NOMO-1 treated with dmso at 0.1 percent for 144 hours (cell line): ENCODE data around the gene ATP5PF.
"Not testable (repeated sequence)": the region's sequence is repeated elsewhere in the genome, so short reads cannot be mapped to it uniquely, and the experiment has no call there.

ENCODE experiments used
- DNase-seq: peaks from one replicate; lab custom pipeline; 2025; ENCODE audit not compliant: unreplicated experiment; lab: John Stamatoyannopoulos, UW

ATP5PF gene, protein sequence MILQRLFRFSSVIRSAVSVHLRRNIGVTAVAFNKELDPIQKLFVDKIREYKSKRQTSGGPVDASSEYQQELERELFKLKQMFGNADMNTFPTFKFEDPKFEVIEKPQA

DNA sequence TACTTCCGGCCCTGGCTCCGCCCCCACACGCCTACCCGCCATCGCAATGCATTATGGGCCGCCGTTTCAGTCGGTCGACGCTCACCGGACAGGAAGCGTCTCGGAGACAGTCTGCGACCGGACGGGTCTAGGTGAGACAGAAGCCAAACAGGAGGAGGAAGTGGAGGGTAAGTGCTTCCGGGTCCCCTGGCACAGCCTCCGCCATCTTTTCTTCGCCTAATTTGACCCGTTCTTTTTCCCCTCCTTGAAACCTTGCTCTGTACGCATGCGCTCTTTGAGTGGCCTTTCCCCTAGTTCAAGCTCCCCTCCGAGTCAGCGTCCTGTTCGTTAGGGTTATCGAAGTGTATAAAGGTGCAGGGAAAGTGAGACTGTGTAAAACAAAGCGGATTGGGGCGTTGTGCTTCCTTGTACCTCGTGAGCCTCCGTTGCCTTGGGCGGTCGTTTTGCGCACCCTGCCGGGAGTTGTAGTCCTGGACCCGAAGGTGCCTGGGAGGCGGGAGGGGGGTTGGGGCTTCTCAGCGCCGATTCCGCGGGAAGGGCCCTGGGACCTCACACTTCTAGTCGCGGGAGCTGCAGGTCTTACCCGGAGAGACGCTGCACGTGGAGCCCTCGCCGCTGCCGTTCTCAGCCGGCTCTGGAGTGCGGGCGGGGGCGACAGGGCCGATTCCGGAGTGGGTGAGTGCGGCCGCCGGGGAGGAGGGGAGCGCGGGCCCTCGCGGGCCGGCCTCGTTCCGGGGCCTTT is at the start of gene ATP5PF, which contains the start of gene GABPA:
ATP5PF (minus strand) TSS at position 1 of the 742 bp plus-strand sequence. CDS start 5,110 bp downstream, outside the sequence.
GABPA (plus strand) TSS at position 69 of the 742 bp plus-strand sequence. CDS start 6,627 bp downstream, outside the sequence.
- DNase-seq: peak; percentile 95

DNA sequence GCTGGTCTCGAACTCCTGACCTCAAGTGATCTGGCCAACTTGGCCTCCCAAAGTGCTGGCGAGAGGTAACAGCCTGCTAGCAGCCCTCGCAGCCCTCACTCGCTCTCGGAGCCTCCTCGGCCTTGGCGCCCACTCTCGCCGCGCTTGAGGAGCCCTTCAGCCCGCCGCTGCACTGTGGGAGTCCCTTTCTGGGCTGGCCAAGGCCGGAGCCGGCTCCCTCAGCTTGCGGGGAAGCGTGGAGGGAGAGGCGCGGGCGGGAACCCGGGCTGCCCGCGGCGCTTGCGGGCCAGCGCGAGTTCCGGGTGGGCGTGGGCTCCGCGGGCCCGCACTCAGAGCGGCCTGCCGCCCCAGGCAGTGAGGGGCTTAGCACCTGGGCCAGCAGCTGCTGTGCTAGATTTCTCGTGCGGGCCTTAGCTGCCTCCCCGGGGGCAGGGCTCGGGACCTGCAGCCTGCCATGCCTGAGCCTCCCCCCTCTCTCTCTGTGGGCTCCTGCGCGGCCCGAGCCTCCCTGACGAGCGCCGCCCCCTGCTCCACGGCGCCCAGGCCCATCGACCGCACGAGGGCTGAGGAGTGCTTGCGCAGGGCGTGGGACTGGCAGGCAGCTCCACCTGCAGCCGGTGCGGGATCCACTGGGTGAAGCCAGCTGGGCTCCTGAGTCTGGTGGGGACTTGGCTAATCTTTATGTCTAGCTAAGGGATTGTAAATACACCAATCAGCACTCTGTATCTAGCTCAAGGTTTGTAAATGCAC is 43.6 kb upstream of the ATP5PF start:
- not testable (repeated sequence) for DNase-seq

DNA sequence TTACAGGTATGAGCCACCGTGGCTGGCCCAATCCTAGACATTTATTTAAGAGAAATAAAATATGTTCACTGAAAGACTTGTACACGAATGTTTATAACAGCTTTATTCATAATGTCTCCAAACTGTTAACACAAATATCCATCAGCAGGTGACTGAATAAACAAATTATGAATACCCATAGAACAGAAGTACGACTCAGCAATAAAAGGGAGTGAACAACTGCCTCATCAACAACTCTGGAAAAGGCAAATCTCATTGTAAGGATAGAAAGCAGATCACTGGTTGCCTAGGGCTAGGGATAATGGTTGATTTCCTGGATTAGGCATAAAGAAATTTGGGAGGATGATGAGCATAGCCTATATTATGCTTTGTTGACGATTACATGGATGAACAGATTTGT is 41.7 kb upstream of the ATP5PF start:
- DNase-seq: no peak

DNA sequence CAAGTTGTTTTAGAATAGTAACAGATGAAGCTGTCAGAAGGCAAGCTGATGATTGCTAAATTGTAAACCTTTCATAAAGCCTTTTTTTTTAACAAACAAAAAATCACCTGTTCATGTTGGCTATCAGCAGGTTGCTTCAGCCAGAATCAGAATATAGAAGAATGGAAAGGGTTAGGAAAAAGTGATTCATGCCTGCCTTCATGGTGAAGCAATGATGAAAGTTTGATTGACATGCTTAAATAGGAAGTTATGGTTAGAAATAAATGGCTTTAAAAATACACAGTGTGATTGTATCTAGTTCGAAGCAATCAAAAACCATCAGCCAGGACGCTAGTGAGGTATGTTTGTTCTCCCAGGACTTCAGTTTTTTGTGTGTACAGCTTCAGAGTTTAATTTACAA is 38.0 kb upstream of the ATP5PF start:
- DNase-seq: no peak

DNA sequence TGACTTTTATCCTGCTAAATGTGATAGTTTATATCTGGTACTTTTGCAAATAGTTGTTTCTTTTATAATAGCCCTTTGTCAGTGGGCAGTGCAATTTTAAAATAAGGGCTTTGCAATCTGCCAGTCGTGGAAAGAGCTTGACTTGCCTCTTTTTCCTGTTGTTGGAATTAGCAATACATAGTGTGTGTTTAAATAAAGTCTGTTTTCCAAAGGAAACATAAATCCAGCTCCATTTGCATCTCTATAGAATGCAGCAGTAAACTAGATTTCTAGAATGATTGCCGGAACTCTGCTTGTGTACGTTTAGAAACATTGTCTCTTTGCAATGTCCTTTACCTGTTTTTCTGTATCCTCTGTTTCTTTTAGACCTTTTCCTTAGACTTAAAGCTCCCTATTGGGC is 33.2 kb upstream of the ATP5PF start:
- no peak for DNase-seq

DNA sequence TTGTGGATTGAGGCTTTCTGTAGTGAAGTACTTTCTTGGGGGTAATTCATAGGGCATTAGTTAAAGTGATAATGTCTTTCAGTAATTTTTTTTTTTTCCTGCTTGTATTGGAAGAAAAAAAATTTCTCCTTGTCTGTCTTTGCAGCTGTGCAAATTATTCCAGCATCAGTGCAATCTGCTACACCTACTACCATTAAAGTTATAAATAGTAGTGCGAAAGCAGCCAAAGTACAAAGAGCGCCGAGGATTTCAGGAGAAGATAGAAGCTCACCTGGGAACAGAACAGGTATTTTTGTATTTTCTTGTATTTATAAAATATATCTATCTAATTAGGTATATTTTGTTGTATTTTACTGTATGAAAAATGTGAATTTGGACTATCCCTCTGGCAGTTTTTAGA is 29.4 kb upstream of the ATP5PF start:
- DNase-seq: no peak

DNA sequence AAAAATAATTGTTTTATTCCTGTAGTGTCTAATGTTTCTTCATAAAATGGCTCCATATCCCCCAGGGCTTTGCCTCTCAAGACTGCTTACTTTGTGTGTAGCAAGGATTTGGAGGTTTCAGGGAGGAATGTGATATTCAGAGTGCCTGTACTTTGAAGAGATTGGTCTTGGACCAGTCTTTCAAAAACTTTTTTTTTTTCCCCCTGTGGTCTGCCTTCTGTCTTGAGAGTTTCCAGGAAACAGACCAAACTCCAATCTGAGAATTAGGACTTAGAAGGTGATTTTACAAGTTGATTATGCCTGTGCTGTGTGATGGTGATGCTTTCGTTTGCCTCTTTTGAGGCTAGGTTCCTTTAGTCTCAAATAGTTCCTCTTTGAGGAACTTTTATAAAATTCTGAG is 26.0 kb upstream of the ATP5PF start:
- no peak for DNase-seq

DNA sequence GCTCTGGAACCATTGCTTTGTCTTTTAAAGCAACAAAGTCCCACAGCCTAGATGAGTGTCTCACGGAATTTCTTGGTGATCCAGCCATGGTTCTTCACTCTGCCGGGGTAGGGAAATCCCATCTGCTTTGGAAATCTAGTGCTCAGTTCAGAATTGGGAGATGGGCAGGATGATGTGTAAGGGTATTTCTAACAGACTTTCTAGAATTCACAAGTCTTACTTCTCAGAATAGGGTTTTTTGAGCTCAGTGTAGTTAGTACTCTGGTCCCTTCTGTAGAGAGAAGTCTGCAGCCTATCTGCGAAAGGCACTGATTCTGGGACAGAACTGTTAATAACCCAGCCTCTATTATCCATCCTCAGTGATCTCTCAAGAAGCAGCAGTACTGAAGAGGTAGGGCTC is 25.4 kb upstream of the ATP5PF start:
- no peak for DNase-seq

DNA sequence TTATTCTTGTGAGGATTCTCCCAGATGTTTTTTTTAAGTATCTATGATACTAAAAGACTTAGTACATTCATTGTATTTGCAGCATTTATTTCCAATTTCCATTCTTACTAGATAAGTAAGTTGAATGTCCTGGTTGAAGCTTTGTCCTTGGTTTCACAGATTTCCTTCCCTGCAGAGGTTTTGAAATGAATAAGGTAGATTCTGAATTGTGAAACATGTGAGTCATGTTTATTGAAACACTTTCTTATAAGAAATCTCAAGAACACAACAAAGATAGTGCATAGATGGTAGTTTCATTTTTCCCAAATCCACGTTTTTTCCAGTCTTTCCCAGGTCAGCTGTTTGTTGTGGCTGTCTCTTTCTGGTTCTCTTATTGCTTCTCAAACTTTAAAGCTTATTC is 24.9 kb upstream of the ATP5PF start:
- no peak for DNase-seq

DNA sequence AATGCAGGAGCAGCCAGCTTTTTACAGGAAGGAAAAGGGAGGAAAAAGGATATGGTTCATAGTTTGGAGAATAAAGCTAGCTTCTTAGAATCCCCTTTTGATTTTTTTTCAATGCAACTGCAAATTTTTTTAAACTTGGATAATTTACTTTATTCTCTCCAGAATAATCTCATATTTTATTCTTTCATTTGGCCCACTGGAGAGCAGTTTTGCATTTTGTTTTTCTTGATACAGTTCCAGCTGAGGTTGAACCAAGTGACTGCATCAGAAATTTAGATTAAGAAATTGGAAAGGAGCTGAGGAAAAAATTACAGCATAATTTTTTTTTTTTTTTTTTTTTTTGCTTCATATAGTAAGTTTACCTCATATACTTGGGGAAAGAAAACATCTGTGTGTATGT is 22.8 kb upstream of the ATP5PF start:
- DNase-seq: no peak

DNA sequence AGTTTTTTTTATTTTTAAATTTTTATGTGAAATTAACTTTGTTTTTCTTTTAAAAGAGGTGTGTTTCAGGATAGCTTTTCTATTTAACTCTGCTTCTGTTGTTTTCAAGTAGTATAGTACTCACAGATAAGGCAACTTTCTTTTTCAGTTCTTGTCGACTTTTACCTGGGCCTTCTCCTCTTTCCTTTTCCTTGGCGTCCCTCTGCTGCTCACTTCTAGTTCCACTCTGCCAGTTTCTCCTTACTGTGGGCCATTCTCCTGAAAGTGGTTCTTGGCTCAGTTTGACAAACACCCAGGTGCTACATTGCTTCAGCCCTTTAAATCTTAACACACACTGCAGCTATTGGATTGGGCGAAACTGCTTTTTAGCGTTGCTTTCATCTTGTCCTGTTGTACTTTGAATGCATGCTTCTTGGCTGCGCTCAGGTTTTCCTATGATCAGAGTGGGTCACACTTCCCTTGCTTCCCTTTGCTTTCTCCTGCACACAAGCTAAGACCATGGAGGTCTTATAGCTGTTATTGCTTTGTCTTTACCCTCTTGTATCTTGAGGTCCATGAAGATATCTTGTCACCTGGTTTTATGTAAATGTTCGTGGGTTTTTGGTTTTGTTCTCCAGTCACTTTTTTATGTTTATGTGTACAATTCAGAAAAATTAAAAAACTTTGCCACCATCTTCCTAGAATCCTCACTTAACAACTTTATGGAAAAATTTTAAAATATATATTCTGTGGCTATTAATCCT is 21.7 kb upstream of the ATP5PF start:
- DNase-seq: no peak

DNA sequence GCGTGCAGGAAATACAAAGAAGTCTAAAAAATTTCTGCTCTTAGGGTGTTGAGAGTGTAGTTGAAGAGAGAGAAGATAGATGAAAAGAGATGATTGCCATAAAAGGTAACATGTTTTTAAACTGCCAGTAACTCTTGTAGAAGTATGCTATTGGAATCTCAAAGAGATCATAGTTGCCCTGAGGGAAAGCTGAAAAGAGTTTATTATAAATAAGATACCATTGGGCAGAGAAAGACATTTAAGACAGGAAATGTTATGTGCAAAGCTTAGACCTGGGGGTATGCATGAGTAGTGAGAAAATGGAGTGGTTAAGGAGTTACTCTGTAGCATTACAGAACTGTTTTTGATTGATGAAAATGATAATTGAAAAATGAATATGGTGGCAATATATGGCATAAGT is 17.7 kb upstream of the ATP5PF start:
- no peak for DNase-seq

DNA sequence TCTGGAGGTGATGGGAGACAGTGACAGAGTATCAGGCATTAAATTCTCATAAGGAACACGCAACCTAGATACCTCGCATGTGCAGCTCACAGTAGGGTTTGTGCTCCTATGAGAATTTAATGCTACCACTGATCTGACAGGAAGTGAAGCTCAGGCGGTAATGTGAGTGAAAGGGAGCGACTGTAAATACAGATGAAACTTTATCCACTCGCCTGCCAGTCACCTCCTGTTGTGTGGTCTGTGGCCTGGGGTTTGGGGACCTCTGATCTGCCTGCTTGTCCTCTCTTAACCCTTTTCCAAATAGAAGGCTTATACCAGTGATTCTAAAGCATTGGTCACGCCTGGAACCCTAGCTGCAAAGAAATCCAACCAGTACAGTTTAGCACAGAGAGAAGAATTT is 15.4 kb upstream of the ATP5PF start:
- no peak for DNase-seq

DNA sequence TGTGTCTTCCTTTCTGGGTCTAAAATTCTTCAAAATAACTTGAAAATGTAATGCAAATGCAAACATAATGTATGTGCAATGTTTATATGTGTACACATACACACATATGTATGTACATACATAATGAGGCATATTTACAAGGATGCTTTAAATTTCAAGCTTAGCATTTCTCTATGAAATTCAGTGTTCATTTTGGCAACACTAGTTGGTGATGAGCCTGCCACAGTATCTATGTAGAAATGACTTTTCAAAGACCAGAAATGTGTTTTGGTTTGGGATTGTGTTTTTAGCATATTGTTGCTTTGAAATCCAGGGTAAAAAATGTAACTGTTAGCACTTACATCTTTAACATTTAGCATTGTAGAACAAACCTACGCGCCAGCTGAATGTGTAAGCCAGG is 10.2 kb upstream of the ATP5PF start:
- DNase-seq: no peak

DNA sequence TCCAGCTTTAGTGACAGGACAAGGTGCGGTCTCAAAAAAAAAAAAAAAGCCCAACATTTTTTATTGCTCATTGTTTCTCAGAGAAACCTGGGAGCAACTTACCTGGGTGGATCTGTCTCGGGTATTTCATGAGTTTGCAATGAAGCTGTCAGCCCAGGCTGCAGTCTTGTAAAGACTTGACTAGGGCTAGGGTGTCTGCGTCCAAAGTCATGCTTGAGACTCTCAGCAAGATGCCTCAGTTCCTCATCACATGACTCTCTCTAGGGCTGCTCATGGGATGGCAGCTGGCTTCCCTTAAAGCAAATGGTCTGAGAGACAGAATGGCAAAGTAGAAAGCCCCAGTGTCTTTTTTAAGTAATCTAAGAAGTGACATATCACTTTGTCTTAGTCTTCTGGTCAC is 8.2 kb upstream of the ATP5PF start:
- no peak for DNase-seq

DNA sequence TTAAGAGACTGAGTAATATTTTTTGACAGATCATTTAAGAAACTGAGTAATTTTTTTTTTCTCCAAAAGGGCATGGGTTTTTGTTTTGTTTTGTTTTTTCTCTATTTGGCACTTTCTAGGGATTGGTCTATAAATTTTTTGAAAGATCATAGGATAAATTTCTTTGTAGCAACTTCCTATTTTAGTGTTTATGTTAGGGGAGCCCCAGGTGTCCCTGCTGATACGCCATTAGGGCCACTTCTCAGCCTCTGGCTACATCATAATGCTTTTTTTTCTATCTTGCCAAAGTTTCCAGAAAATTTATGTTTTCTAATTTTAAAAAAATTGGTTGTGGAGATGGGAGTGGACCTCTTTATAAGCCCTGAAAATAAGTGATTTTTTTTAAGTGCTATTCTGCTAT is 2.7 kb upstream of the ATP5PF start:
- DNase-seq: no peak

DNA sequence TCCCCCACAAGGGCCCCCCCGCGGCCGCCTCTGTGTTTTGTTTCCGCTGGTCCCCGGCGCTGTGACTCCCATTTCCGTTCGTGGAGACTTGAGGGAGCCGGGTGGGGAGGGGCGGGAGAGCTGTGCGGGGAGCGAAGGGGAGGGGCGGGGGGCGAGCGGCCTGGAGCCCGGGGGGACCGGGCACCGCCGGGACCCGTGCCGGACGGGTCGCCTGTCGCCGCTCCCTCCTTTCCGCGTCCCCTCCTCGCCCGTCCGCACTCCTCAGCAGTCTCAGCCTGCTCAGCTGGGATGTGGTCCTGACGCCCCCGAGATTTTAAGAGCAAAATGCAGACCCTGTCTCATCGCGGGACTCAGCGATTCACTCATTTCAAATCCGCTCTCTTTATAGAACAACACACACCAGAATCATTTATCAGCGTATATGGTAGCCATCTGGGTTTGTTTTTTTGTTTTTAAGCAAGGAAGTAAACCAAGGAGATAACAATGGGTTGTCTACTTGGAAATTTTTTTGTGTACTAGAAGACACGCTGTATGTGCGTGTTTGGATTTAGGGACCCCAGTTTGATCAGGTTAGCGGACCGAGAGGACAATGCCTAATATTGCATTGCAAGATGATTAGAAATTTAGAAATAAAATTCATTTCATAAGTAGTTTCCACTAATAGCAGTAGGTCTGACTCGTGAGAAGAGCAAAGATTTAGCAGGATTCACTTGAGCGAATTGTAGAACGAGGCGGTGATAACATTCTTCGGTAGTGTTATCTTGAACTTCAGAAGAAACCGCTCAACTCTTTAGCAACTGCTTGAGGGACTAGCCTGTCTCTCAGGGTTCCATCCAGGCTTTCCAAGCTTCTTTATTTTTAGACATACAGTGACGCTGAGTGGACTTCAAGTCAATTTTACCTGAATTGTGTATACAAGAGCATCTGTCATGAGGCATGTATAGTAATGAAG is 1.2 kb upstream of the ATP5PF start:
- DNase-seq: peak; percentile 18

DNA sequence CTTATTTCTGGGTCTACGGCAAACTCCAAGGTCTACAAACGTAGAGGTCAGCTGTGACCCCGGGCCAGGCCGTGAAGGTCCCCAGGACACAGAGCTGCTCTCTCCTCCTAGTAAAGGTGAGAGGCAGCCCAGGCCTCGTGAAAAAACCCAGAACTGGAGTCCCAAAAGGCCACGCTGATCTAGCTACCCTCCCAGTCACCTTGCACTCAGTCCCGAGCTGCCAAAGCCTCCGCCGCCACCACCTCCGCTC is 125 bp downstream of the ATP5PF start:
- no peak for DNase-seq

DNA sequence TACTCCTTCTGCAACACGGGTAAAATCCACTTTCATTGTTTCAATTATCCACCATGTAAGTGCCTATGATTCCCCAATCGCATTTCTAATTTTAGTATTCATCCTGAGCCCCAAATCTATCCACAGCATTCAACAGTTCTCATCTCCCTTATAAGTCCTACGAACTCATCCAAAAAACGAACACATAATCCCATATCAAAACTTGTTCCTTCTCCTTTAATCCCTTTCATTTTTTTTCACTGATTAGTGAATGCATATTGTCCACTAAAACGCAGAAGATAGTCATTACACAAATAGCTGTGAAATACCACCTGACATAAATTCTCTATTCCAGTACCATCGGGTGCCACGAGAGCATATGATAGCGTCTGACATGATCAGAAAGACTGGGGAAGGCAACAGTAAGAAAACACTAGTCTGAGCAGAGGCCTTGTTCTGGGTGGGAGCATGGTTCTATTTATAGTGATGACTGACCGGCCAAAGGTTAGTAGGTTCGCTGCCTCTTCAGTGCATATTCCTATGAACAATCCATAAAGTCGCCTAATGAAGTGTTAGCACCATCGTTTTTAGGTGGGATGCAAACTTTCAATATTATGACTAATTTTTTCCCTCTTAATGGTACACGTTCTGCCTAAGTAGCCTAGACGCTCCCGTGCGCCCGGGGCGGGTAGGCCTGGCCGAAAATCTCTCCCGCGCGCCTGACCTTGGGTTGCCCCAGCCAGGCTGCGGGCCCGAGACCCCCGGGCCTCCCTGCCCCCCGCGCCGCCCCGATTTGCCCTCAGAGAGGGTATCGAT is 648 bp downstream of the ATP5PF start:
- peak; percentile 29 for DNase-seq
